ENCODE measurements around the gene ACTG2.

DNA sequence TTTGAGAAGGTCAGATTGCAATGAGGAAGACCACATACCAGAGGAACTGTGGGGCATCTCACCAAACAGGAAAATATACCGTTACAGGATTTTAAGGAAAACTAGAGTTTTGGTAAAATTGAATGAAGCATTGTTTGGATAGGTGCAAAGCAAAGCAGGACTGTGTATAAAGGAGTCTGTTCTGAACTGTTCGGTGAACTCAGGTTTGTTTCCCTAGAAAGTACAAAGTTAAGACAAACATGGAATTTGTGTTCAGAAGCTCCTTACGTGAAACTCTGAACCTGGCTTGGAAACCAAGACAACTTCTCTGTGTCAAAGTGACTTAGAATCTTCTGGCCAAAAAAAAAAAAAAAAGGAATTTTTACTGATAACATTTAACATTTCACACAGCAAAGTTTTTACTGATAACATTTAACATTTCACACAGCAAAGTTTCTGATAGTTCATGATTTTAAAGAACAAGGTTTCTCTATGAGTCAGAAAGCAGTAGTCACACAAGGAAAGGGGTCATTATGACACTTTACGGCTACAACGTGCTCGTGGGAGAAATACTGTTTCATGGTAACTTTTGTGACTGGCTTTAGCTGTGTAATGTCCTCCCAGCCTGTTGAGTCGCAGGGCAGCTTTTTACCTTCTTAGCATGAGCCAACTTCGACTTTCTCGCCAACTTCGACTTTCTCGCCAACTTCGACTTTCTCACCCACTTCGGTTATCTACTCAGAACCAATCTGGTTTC is 70.7 kb downstream of the ACTG2 start:
- TF ChIP-seq CTCF (IDR thresholded peaks at IDR 0.05): no peak
- no peak for TF ChIP-seq POLR2A (IDR thresholded peaks at IDR 0.05)

Measured in adrenal gland (tissue), 5 donors.